B cell (primary cell): ENCODE data around the gene PITHD1.
"Not testable (repeated sequence)": the region's sequence is repeated elsewhere in the genome, so short reads cannot be mapped to it uniquely, and the experiment has no call there.

Experiments used
- CTCF ChIP-seq: fragments of 200-600 bp; IDR thresholded peaks from one replicate; pipeline ENCODE4 v1.8.0; 2022; ENCODE audit warnings: antibody characterized with exemption, mild to moderate bottlenecking
- EZH2 ChIP-seq: IDR thresholded peaks from 2 replicates; pipeline ENCODE4 v1.6.1; 2012; ENCODE audit warnings: borderline replicate concordance, low read depth, mild to moderate bottlenecking, moderate library complexity, low read length; ENCODE audit not compliant: insufficient read depth, poor library complexity, severe bottlenecking

- TF ChIP-seq CTCF, EZH2: not testable (repeated sequence)
Observed at GRCh38 chr1:23733281-23733680, 44.9 kb upstream of the PITHD1 start.
